Caco-2 (cell line): ENCODE results near the gene CNTRL. TPM values are rescaled to one million over a fixed set of nuclear protein-coding genes. Genes with fewer than 3 reads are reported as not detected.
A peak's percentile ranks its signal among the peaks of the same experiment; 100 is the strongest.

ENCODE experiments used
- BruUV-seq: library from RNA; stranded (reverse); fragments of 400-500 nt; replicated peaks from 2 replicates; lab custom pipeline; 2021; lab: Mats Ljungman, UMichigan
- CTCF ChIA-PET: fragments of 300-600 bp; sonication (Branson Sonifier 250); formaldehyde crosslinking; loops from one replicate; lab custom pipeline; 2022; ENCODE audit warnings: antibody characterized with exemption; lab: Charles Lee
- POLR2A ChIA-PET: fragments of 300-600 bp; sonication (Branson Sonifier 250); formaldehyde crosslinking; loops from one replicate; lab custom pipeline; 2022; ENCODE audit warnings: antibody characterized with exemption; lab: Charles Lee
- DNase-seq, 2 experiments: peaks; one replicate each; pipeline versions ENCODE4 v3.0.0 to v3.0.0-alpha.2; 2020 to 2022
- H3K27me3 ChIP-seq: replicated peaks from 2 replicates; pipeline ENCODE4 v1.6.0; 2011; ENCODE audit warnings: low read length; ENCODE audit not compliant: control insufficient read depth, insufficient read depth
- H3K36me3 ChIP-seq: 2 replicates; pipeline ENCODE4 v1.5.1; 2011; ENCODE audit warnings: low read length; ENCODE audit not compliant: control insufficient read depth, insufficient read depth
- H3K4me1 ChIP-seq: fragments of 250-450 bp; sonication (Bioruptor Pico); 2 replicates; pipeline ENCODE4 v1.5.1; 2020; ENCODE audit warnings: mild to moderate bottlenecking
- H3K4me3 ChIP-seq: 2 replicates; pipeline ENCODE4 v1.5.1; 2011; ENCODE audit warnings: low read depth, mild to moderate bottlenecking, control low read depth, low read length
- H3K9me3 ChIP-seq: fragments of 250-450 bp; sonication (Bioruptor Pico); 2 replicates; pipeline ENCODE4 v1.5.1; 2020; ENCODE audit warnings: mild to moderate bottlenecking, moderate library complexity
- H3K27ac Mint-ChIP-seq: one replicate; pipeline ENCODE4 v1.8.0; 2022; ENCODE audit warnings: mixed read lengths; ENCODE audit not compliant: unreplicated experiment
- H3K27me3 Mint-ChIP-seq: one replicate; pipeline ENCODE4 v1.8.0; 2022; ENCODE audit warnings: mixed read lengths; ENCODE audit not compliant: insufficient read depth, unreplicated experiment
- H3K36me3 Mint-ChIP-seq: one replicate; pipeline ENCODE4 v1.8.0; 2022; ENCODE audit warnings: mild to moderate bottlenecking, mixed read lengths; ENCODE audit not compliant: insufficient read depth, unreplicated experiment
- H3K4me1 Mint-ChIP-seq: one replicate; pipeline ENCODE4 v1.8.0; 2022; ENCODE audit warnings: low read depth, mixed read lengths; ENCODE audit not compliant: unreplicated experiment
- H3K4me3 Mint-ChIP-seq: one replicate; pipeline ENCODE4 v1.8.0; 2022; ENCODE audit warnings: mild to moderate bottlenecking, moderate library complexity, mixed read lengths; ENCODE audit not compliant: unreplicated experiment
- H3K9me3 Mint-ChIP-seq: one replicate; pipeline ENCODE4 v1.8.0; 2022; ENCODE audit warnings: mixed read lengths; ENCODE audit not compliant: unreplicated experiment
- CTCF ChIP-seq, 2 experiments: fragments of 200-600 bp in 1 of 2; IDR thresholded peaks; 1 replicate in 1 of 2; 2 replicates in 1 of 2; pipeline versions ENCODE4 v1.5.1 to v1.8.0; 2011 to 2022; ENCODE audit warnings: antibody characterized with exemption in 1 of 2, control low read depth in 1 of 2, inconsistent platforms in 1 of 2, low read depth in 1 of 2, low read length in 1 of 2, mild to moderate bottlenecking in 1 of 2, moderate library complexity in 1 of 2; ENCODE audit not compliant: insufficient read depth in 1 of 2, severe bottlenecking in 1 of 2, unreplicated experiment in 1 of 2
- intact Hi-C: fragments of 100-400 bp; cut with micrococcal nuclease; formaldehyde crosslinking; loops from one replicate; pipeline ENCODE4 v1.10.0; 2022; ENCODE audit not compliant: unreplicated experiment
- total RNA-seq: library from RNA; stranded (reverse); gene quantifications from 2 replicates; pipeline ENCODE4 v1.2.3, GENCODE V29; 2022

The CNTRL gene
- total RNA-seq, 1 experiment from 2014 or later = 12.0 TPM

- H3K4me3 Mint-ChIP-seq = no peak overlapping the region
- POLR2A ChIA-PET = no interaction called here
- H3K27me3 Mint-ChIP-seq = no peaks in the 10 kb centered on the region
- DNase-seq = peak; percentile 44 to 73
- no peak for TF ChIP-seq CTCF (IDR thresholded peaks at IDR 0.05; ENCODE audit: insufficient read depth in 1 of 2, low read depth in 1 of 2, low read length in 1 of 2, severe bottlenecking in 1 of 2, unreplicated experiment in 1 of 2)
- CTCF ChIA-PET = interaction anchor here (0.6 kb wide), 1 partner anchor 46 kb away, joined by 3 read pairs; no protein-coding TSS in a partner anchor
- intact Hi-C loops = no loop called here
- H3K27me3 ChIP-seq = no peaks in the 10 kb centered on the region
- H3K27ac Mint-ChIP-seq = no peak overlapping the region
- no peaks in the 10 kb centered on the region for H3K36me3 ChIP-seq
- no peaks in the 10 kb centered on the region for H3K4me1 Mint-ChIP-seq
- no peak overlapping the region for H3K4me3 ChIP-seq
- no TSS peak for BruUV-seq
- H3K9me3 Mint-ChIP-seq = no peaks in the 10 kb centered on the region
- no peaks in the 10 kb centered on the region for H3K9me3 ChIP-seq
- peaks cover 7% of the 10 kb centered on the region for H3K36me3 Mint-ChIP-seq
- H3K4me1 ChIP-seq = peaks cover 5% of the 10 kb centered on the region; the same call in 1 of the 2 replicates
These were observed 58.5 kb downstream of the CNTRL start for GRCh38 chr9:121133104-121133816.

- no peaks in the 10 kb centered on the region for H3K9me3 ChIP-seq
- H3K4me1 ChIP-seq = peaks cover 5% of the 10 kb centered on the region; the same call in 1 of the 2 replicates
- H3K9me3 Mint-ChIP-seq = no peaks in the 10 kb centered on the region
- H3K4me1 Mint-ChIP-seq = no peaks in the 10 kb centered on the region
- no peaks in the 10 kb centered on the region for H3K36me3 ChIP-seq
- no peak for TF ChIP-seq CTCF (IDR thresholded peaks at IDR 0.05; ENCODE audit: insufficient read depth in 1 of 2, low read depth in 1 of 2, low read length in 1 of 2, severe bottlenecking in 1 of 2, unreplicated experiment in 1 of 2)
- intact Hi-C loops = no loop called here
- no peak overlapping the region for H3K4me3 Mint-ChIP-seq
- H3K27me3 Mint-ChIP-seq = no peaks in the 10 kb centered on the region
- no peak for DNase-seq
- BruUV-seq = no TSS peak
- no peak overlapping the region for H3K4me3 ChIP-seq
- H3K36me3 Mint-ChIP-seq = no peaks in the 10 kb centered on the region
- CTCF ChIA-PET = no interaction called here
- no peak overlapping the region for H3K27ac Mint-ChIP-seq
- H3K27me3 ChIP-seq = no peaks in the 10 kb centered on the region
- POLR2A ChIA-PET = no interaction called here
These were observed 60.9 kb downstream of the CNTRL start for GRCh38 chr9:121135642-121136041.

DNA sequence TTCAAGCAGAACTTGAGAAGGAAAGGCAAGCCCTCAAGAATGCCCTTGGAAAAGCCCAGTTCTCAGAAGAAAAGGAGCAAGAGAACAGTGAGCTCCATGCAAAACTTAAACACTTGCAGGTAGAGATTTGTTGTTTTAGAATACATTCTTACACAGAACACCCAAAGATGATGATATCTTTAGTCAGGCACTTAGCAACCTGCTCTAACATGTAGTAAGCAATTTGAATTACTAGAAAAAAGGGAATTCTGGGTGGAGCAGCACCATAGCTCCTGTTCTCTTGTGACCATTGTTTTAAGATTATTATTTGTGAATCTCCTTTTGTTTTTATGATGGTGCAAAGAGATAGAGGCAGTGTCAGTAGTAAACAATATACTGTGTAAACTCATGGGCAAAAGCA, 63.8 kb downstream of the CNTRL start:
- Mint-ChIP-seq H3K36me3 (peaks cover 6% of the 10 kb centered on the region), H3K4me3 (no peak overlapping the region), H3K27me3 (no peaks in the 10 kb centered on the region), H3K9me3 (no peaks in the 10 kb centered on the region), H3K4me1 (no peaks in the 10 kb centered on the region), H3K27ac (no peak overlapping the region)
- TF ChIP-seq CTCF (IDR thresholded peaks at IDR 0.05; ENCODE audit: insufficient read depth in 1 of 2, low read depth in 1 of 2, low read length in 1 of 2, severe bottlenecking in 1 of 2, unreplicated experiment in 1 of 2) = no peak
- DNase-seq = no peak
- Histone ChIP-seq H3K9me3 (no peaks in the 10 kb centered on the region), H3K36me3 (no peaks in the 10 kb centered on the region), H3K27me3 (no peaks in the 10 kb centered on the region), H3K4me1 (no peaks in the 10 kb centered on the region), H3K4me3 (no peak overlapping the region)
- ChIA-PET CTCF (no interaction called here), POLR2A (no interaction called here)
- BruUV-seq = no TSS peak
- intact Hi-C loops = no loop called here
